ENCODE results near the gene CDCA8.

- TF ChIP-seq POLR2A (IDR thresholded peaks at IDR 0.05; ENCODE audit: low read length) (no peak), GATA1 (IDR thresholded peaks at IDR 0.05; ENCODE audit: low read depth, low read length) (no peak)
These were observed 32.3 kb downstream of the CDCA8 start for GRCh38 chr1:37724575-37724974.
